Measurements from ENCODE around the gene POGZ.

- TF ChIP-seq RARB (CRISPR knock-in tag; IDR thresholded peaks at IDR 0.05), result no peak
- TF ChIP-seq CREB5 (CRISPR knock-in tag; IDR thresholded peaks at IDR 0.05; ENCODE audit: low read depth), result no peak
- TF ChIP-seq CSRNP3 (CRISPR knock-in tag; IDR thresholded peaks at IDR 0.05), result no peak
- TF ChIP-seq ISL1 (CRISPR knock-in tag; IDR thresholded peaks at IDR 0.05), result no peak
- TF ChIP-seq CSDC2 (CRISPR knock-in tag; IDR thresholded peaks at IDR 0.05), result no peak
- TF ChIP-seq ZFP30 (CRISPR knock-in tag; IDR thresholded peaks at IDR 0.05), result no peak
- no peak for TF ChIP-seq ESRRG (CRISPR knock-in tag; IDR thresholded peaks at IDR 0.05)
- no peak for TF ChIP-seq ZFP3 (CRISPR knock-in tag; IDR thresholded peaks at IDR 0.05)
- TF ChIP-seq PPARA (CRISPR knock-in tag; IDR thresholded peaks at IDR 0.05; ENCODE audit: borderline replicate concordance), result no peak
- TF ChIP-seq TSHZ2 (CRISPR knock-in tag; IDR thresholded peaks at IDR 0.05), result no peak
Observed at GRCh38 chr1:151499365-151499764, 40.1 kb upstream of the POGZ start.

All from SK-N-SH treated with all-trans-retinoic acid at 6 μM for 48 hours (cell line).